GM19328 (cell line): ENCODE results near the gene BRICD5.
"Not testable (repeated sequence)": the region's sequence is repeated elsewhere in the genome, so short reads cannot be mapped to it uniquely, and the experiment has no call there.

Experiments used
- ATAC-seq: cut with Tn5 transposase; IDR thresholded peaks from one replicate; pipeline ENCODE4 v1.9.1; 2021; ENCODE audit warnings: mild to moderate bottlenecking, moderate library complexity; ENCODE audit not compliant: unreplicated experiment

Gene BRICD5

GRCh38 chr16:2210386-2211365, at the start of gene BRICD5:
Gene BRICD5, minus strand, starts transcription at chr16:2210863. Its CDS starts 30 bp downstream, at chr16:2210833.
- no peak for ATAC-seq

GRCh38 chr16:2260250-2260649, 49.6 kb upstream of the BRICD5 start:
- ATAC-seq: no peak

DNA sequence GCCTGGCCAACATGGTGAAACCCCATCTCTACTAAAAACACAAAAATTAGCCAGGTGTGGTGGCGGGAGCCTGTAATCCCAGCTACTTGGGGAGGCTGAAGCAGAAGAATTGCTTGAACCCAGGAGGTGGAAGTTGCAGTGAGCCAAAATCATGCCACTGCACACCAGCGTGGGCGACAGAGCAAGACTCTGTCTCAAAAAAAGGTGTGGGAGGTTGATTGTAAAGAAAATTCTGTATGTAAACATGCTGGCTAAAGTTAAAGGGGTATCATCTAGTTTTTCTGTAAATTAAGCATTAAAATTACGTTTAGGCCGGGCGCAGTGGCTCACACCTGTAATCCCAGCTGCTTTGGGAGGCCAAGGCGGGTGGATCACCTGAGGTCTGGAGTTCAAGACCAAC, 47.9 kb upstream of the BRICD5 start:
- ATAC-seq: not testable (repeated sequence)

DNA sequence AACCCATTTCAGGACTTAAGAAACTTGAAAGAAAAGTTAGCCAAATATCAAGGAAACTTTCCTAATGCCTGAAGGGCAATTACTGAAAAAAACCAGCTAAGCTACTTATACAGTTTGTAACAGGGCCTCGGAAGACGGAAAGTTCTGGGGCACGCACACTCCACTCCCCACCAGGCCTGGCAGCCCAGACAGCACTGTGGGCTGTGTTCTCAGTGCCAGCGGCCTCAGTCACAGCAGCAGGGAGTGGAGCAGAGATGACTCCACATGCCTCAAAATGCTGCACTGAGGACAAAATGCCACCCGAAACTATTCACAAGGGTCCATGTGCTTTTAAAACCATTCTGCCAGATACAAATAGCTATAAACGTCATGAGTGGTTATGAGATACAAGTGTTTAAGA, 47.1 kb upstream of the BRICD5 start:
- no peak for ATAC-seq

DNA sequence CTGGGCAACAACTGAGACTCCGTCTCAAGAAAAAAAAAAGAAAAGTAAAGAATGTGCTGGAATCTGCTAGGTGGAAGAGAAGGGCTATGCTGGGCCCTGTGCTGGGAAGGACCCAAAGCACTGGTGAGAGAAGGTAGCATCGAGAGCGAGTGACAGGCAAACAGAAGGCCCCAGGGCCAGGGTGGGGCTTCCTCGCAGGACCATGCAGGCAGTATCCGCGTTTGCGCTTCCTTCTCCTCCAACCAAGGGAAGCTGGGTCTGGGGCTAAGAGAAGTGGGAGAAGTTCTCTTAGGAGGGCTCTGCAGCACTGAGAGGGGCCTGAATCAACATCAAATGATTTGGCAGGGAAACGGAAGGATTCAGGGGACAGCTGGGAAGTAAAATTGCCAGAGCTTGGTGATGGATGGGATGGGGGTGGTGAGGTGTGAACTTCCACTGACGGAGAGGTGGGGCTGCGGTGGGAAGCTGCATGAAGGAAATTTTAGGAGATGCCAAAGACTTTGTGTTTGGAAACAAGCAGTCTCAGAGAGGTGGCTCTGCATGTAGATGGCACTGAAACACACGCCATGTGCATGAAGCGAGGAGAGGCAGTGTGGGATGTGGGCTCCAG, 46.0 kb upstream of the BRICD5 start:
- ATAC-seq: no peak

DNA sequence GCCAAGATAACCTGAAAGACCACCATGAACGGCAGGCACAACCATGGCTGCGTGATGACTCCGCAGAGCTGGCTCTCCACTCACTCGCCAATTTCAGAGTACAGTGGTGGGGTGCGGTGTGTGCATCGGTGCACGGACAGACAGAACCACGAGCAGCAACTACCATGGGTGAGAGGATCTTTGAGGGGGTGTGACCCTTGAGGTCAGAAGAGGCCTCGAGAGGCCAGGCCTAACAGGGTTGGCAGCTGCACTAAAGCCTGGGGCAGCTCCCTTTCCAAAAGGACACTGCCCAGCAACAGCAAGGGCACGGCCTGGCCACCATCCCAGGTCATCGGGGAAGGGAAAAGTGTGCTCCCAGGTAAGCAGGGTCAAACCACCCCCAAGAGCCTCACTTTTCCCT, 42.6 kb upstream of the BRICD5 start:
- ATAC-seq: no peak

GRCh38 chr16:2252806-2253148, 42.1 kb upstream of the BRICD5 start:
- no peak for ATAC-seq

- ATAC-seq: peak; percentile 93
Observed at GRCh38 chr16:2251296-2252111, 40.8 kb upstream of the BRICD5 start, which contains the start of gene ECI1. Gene ECI1, minus strand, starts transcription at chr16:2251587. Its CDS starts 21 bp downstream, at chr16:2251566.

DNA sequence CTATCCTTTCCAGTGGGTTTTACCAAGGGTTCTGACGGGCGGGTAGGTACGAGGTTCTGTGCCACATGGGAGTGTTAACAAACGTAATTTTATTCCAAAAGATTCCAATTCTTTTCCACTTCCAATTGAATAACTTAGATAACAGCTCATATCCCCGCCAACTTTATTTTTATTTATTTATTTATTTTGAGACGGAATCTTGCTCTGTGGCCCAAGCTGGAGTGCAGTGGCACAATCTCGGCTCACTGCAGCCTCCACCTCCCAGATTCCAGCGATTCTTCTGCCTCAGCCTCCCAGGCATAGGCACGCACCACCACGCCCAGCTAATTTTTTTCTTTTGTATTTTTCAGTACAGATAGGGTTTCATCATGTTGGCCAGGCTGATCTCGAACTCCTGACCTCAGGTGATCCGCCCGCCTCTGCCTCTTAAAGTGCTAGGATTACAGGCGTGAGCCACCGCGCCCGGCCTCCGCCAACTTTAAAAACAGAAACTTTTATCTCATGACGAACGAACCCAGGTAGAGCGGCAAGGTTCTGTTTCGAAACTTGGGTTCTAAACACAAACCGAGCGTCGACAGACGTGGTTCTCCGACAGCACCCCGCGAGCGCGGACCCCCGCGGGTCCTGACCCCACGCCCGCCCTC, 40.1 kb upstream of the BRICD5 start:
- no peak for ATAC-seq

DNA sequence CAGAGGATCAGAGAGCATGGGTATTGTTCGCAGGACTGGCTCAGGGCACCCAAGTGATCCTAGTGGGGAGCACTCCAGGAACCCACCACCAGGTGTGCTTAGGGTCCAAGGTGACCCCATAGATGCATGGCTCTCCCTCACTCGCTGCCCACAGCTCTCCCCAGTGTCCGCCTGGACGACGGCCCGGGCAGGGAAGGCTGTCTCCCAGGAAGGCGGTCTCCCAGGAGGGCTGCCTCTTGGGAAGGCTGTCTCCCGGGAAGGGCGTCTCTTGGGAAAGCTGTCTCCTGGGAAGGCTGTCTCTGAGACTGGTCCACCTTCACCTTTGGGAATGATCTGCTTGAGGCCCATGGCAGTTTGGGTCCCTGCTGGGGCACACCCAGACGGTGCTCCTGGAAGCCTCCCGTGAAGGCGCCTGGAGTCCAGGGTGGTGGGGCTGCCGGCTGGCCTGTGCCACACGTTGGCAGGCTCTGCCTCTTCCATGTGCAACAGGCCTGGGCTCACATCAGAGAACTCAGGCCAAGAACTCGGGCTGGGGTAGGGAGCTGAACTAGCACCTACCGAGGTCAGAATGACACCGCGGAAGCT, 35.7 kb upstream of the BRICD5 start:
- no peak for ATAC-seq

DNA sequence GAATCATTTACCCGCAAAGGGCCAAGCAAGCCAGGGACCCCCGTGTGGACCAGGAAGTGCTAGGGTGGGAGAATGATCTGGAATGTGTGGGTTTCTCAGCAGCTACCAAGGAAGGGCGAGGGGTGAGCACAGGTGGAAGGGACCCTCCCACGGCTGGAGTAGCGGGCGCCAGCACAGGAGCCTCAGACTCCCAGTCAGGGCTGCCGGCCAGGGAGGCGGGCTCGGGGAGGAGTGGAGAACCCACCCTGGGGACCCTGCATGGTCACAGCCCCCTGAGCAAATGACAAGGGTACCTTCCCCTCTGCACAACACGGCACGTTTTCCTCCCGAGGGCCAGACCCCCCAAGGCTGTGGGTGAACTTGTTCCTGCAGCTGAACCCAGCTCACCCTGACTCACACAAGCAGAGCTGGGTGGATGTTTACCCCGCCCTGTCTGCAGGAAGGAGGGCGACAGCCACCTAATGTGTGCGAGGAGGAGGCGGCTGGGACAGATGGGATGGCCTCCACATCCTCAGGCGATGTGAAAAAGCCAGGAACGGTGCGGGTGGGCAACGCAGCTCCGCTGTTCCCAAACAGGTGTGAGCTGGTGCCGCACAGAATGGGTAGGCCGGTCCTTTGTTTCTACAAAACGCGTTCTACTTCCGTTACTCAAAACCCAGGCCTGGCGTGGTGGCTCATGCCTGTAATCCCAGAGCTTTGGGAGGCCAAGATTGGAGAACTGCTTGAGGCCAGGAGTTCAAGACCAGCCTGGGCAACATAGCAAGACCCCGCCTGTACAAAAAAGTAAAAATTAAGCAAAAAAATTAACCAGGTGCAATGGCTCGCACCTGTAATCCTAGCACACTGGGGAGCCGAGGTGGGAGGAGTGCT, 34.5 kb upstream of the BRICD5 start:
- ATAC-seq: no peak

DNA sequence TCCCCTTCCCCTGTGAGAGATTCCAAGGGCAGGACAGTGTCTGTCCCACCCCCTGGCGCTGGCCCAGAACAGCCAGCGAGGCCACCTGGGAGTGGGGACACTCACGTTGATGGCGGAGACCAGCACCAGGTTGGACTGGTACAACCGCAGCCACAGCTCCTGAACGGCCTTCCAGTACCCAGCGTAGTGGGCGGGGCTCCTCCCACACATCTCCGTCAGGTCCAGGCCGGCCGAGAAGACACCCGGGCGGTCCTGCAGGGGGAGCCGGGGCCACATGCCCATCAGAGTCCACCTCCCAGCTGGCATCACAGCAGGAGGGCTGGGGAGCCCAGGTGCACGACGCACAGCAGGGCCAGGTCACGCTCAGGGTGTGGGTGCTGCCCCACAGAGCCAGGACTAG, 33.6 kb upstream of the BRICD5 start:
- no peak for ATAC-seq

DNA sequence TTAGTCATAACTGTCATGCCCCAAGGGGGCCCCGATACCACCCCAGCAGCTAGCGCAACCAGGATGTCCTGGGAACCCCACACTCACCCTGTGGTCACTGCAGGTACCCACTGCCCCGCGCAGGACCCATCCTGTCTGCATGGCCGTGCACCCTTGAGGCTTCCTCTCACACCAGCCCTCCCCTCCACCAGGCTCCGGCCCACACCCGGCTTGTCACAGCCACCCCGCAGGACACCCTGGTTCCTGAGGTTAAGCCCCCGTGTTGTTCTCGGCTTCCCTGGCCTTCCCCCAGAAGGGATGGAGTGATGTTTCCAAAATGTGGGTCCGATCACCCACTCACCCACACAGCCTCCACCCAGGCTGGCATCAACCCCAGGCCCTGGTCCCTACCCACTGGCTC, 33.1 kb upstream of the BRICD5 start:
- no peak for ATAC-seq

GRCh38 chr16:2243031-2243528, 32.4 kb upstream of the BRICD5 start:
- ATAC-seq: no peak

DNA sequence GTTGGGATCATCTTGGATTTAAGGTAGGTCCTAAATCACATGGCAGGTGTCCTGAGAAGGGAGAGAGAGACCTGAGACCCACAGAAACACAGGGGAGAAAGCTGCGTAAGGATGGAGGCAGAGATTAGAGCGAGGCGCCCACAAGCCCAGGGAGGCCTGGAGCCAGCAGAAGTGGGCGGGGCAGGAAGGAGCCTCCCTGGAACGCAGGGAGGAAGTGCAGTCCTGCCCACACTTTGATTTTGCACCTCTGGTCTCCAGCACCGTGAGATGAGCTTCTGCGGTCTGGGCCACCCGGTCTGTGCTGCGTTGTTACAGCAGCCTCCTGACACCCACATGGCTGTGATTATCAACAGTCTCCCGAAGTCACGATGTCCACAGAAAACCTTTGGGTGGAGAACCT, 31.9 kb upstream of the BRICD5 start:
- ATAC-seq: no peak

GRCh38 chr16:2240331-2240730, 29.7 kb upstream of the BRICD5 start:
- ATAC-seq: not testable (repeated sequence)

DNA sequence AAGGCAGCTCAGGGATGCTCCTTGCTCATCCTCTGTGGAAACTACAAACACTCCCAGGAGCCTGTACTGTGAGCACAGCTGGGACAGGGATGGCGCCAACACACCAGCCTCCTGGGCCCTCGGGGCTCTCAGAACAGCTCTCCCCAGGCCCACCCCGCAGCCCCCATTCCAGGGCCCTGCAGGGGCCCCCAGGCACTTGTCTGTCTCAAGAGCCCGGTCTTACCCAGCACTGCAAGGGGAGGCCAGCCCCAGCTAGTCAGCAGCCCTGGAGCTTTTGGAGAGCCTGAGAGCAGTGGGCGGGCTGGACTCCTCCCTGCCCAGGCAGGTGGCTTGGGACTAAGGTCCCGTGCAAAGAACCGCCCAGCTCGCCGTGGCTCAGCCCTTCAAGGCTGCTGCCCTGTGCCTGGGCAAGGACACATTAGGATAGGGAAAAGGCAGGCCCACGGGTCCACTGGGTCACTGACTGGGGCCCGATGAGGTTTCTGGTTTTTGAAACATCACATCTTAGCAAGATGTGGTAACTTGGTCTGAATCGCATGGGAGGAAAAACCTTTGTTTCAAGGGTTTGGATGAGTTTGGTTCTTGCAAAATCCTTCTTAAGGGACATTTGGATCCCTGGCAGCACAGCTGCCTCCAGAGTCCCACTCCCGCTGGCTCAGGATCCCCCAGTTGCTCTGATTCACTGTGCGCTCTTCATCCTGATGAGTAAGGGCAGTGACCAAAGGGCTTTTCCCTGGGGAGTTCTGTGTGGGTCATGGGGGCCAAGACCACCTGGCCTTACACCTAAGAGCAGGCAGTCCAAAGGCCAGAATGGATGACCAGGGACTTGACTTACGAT, 28.4 kb upstream of the BRICD5 start:
- ATAC-seq: no peak

DNA sequence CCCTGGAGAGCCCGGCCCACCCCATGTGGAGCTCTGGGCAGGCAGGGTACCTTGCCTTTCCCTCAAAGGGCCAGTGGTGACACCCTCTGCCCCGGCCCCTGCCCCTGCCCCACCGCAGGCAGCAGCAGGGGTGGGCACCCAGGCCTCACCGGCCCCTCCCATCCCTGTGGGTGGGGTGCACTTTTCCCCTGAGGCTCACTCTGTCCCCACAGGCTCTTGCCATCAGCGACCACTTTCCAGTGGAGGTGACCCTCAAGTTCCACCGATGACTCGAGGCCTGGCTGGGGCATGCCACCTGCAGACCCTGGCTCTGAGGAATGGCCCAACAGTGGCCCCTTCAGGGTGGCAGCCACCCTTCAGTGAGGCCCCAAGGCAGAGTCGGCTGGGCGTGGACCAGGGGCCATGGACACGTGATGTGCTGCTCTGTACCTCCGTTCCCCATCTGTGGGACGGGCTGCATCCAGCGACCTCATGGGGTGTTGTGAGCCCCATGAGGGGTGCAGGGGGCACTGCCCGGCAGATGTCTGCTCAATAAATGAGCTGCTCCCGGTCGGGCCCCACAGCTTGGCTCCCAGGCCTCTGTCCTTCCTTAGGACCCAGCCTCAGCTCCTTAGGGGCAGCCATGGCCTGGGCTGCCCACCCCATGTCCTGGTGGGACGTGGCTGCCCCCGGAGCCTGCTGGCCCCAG, 27.6 kb upstream of the BRICD5 start:
- ATAC-seq: no peak
